ENCODE results near the gene CTBS.
"Not testable (repeated sequence)": the region's sequence is repeated elsewhere in the genome, so short reads cannot be mapped to it uniquely, and the experiment has no call there.

CTBS gene

DNA sequence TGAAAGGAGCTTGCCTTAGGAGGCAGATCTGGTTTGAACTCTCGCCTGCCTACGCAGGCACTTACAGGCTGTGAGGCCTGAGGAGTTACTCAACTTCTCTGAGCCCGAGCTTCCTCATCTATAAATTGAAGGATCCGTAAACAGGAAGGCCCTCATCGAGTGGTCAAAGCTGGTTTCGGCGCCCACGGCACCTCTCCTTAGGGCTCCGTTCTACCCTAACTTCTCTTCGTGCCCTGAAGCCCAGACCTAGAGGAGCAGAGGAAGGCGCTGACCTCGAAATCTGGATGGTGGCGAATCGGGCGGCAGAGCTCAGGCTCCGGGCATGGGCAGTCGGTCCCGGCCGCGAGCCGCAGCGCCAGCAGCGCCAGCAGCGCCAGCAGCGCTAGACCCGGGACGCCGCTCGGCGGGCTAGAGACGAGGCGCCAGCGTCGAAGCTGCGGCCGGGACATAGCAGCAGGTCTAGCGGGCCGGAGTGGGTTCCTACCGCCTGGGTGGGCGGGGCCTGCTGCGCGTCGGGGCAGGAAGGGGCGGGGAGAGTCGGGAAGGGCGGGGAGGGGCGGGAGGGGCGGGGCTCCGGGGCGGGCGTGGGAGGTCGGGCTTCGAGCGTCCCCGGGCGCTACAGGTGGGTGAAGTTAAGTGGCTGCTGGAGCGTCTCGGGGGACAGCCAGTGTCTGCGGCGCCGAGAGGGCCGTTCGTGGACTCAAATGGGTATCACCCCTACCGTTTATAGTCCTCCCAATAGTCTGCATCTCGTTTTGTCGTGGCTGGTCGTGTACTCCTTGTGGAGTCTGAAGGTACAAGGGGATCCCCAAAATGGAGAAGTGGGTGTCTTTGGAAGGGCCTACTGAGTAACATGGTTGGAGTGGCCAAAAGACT lies at the start of gene CTBS:
CTBS (minus strand) TSS at position 474 of the 876 bp plus-strand sequence; CDS start at position 449, 25 bp downstream.
- DNase-seq = peak in 49 of 51 donors; percentile 29 to 89 (median 73)

DNA sequence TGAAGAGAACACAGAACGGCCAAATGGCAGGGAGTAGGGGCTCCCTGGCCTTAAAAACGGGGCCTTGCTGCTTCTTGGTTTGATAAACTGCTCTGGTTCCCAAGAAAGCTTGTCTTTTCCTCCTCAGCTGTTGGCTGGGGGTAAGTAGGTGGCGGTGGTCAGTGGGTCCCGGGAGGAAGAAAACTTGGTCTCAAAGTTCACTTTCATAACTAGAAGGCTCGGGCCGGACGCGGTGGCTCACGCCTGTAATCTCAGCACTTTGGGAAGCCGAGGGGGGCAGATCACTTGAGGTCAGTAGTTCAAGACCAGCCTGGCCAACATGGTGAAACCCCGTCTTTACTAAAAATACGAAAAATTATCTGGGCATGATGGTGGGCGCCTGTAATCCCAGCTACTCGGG lies 47.3 kb upstream of the CTBS start:
- no peak for DNase-seq

- DNase-seq = peak in 49 of 51 donors; percentile 20 to 93 (median 66)
Observed at GRCh38 chr1:84620720-84621313, 46.6 kb upstream of the CTBS start.

DNA sequence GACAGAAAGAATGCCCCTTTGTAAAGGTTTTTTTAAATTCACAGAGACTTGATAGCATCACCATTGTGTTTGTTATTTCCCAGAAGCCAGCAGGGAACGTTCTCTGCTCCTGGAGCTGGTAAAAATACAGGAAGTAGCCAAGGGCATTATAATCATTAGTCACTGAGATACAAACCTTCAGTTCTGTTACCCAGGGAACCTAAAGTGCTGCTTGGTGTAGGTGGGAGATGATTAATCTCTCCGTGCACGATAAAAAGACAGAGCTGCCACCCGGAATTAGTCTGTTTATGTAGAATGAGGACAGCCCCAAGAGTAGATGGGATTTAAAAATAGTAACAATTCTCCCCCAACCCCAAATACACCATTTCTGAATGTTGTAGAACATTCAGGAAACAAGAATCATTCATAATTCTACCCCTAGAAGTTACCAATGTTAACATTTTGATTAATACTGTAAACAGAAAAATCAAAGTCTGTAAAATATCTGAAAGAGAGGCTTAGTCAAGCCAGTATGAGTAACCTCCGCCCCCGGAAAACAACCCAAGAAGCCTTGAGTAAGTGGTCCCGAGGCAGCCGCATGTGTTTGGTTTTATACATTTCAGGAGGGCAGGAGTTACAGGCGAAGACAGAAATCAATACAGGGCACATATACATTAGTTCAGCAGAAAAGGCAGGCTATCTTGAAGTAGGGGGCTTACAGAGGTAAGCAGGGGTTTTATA lies 45.3 kb upstream of the CTBS start:
- DNase-seq = peak in 11 of 51 donors; percentile 5 to 81 (median 16)

- DNase-seq = no peak
Observed at GRCh38 chr1:84617349-84617748, 43.1 kb upstream of the CTBS start.

GRCh38 chr1:84615790-84616189 lies 41.5 kb upstream of the CTBS start:
- DNase-seq = no peak

DNA sequence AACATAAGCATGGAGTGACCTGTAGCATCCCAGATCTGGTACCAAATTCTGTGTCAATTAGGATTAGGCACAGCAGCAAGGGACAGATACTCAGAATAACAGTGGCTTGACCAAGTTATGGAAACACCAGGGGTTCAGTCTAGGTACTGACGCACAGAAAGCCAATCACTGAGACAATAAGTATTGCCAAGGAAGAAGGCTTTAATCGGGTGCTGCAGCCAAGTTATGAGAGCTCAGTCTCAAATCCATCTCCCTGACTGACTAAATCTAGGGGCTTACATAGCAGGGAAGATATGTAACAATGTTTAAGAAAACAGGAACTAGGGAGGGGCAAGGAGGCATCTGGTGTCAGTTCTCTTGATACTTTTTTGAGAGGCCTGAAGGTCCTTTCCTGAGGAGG lies 39.6 kb upstream of the CTBS start:
- no peak for DNase-seq

DNA sequence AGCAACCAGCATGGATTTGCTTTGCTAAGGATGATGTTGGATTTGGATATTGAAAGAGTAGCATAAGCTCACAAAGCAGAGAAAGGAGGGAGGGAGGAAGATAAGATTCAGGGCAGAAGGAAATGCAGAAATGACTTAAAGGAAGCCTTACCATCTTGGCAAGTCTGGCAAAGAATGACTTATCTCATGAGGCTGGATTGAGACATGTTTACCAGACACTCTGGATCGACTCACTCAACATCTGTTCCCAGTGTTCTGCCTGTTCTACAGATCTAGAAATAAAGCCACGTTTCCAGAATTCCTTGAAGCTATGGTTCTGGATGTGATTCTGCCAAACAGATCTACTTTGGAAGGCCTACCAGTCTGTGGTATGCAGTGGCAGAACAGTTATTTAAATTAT lies 38.8 kb upstream of the CTBS start:
- DNase-seq = no peak

GRCh38 chr1:84611796-84612195 lies 37.6 kb upstream of the CTBS start:
- no peak for DNase-seq

DNA sequence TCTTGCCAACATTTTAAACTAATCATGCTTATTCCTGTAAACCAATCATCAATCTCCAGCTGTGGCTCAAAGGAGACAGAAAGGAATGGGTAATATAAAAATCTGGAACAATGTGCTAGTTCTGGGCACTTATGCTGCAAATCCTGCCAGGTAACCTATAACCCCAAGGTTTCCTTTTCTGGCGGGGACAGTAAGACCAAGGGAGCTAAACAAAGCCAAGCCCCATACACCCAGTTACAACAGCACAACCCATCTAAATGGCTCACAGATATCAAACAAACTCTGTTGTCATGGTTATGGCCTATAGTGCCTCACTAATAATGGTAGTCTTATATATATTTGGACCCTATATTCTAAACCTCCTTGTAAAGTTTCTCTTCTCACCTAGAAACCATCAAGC lies 36.9 kb upstream of the CTBS start:
- no peak for DNase-seq

DNA sequence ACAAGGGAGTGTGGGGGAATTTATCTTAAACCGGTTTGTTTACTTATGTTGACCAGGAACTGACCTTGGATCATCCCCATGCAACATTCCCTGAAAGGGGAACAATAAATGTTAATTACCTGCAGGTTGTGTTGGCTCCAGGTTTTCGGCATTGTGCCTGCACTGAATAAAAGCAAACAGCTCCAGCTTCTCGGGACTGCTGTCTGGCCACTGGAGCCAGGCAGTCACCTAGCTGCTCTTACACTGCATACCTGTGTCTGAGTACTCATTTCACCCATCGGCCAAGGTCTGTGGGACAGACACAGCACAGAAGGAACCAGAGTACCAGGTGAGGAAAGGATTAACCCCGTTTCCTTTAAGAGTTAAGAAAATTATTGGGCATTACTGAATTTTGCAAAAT lies 32.7 kb upstream of the CTBS start:
- DNase-seq = no peak

DNA sequence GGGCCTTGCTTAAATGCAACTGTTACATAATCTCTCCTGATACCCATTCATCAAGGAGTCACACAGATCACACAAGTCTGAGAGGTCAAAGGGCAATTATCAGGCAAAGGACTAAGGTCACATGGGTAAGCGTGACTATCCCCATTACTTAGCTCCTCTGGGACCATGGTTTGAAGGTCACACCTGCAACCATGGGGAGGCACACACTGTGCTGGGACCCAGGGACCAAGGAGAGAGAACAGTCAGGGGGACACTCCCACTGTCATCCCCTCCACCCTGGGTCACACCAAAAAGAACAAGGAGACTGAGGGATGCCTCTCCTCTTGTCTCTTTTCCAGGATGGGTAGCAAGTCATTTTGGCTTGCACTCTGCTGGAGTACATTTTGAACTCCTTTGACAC lies 30.9 kb upstream of the CTBS start:
- DNase-seq = no peak

DNA sequence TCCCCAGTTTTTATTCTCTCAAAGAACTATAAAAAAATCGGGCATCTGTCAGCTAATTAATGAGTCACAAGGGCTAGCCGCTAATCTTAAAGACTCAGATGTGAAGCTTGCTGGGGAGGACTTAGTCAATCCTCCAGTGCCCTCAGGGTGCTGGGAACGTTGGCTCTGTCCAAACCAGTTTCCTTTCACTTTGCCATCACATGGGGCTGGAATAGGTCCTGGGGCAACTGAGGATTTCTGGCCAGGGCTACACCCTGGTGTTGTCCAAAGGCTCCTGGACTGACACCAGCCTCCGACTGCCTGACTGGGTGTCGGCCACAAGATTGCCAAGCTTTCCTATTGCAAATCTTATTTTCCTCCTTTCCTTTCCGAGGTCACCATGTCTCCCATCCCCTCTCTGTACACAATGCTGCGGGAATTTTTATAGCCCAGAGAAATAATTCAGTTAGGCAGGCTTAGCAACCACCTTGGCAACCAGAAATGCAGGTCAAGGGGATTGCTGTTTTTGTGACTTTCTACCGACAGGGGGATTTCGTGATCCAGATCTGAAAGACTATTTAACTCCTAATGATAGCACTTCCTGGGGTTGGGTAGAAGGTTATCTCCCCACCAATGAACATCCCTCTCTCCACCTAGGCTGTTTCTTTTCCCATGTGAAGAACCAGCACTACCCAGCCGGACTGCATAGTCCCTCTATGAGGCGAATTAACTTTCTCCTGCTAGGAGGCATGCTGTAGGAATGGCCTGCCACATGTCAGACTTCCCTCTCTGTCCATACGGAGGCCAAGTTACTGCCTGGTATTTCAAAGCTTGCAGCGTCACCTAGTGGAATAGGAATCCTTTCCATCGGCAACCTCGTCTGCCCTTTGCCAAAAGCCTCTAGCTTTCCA lies 29.9 kb upstream of the CTBS start:
- peak in 5 of 51 donors; percentile 5 to 28 (median 15) for DNase-seq

DNA sequence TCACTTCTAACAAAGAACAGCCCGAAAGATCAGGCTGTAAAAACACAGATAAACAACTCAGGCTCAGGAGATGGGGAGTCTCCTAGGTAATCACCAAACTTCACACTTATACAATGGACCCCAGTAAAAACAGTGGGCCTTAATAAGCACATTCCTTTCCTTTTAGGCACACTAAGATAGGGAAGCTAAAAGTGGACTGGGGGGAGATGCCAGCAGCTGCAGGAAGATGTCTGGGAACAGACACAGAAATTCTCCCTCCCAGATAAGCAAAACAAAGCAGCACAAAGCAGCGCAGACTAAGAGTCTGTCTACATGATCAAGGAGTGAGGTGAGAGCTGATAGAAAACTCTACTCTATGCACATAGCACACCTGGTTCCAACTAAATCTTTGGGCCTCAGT lies 29.0 kb upstream of the CTBS start:
- no peak for DNase-seq

DNA sequence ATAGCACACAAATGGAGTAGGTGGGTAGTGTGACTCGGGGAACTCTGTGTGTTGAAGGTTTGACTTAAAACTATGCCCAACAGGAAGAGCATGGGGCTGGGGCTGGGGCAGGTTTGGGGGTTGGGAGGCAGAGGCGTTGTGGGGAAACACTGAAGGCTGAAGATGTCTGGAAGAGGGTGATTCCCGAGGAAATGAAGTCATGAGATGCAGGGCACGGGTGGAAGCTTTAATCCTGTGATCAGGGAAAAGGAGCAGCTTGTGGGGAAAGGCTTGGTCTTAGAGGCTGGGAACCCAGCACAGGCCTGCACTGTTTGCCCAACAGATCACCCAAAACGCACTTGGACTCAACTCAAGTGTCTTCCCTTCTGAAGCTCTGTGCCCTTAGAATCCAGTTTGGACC lies 26.6 kb upstream of the CTBS start:
- no peak for DNase-seq

- DNase-seq = peak in 1 of 51 donors; percentile 31
Observed at GRCh38 chr1:84598846-84599741, 24.9 kb upstream of the CTBS start.

DNA sequence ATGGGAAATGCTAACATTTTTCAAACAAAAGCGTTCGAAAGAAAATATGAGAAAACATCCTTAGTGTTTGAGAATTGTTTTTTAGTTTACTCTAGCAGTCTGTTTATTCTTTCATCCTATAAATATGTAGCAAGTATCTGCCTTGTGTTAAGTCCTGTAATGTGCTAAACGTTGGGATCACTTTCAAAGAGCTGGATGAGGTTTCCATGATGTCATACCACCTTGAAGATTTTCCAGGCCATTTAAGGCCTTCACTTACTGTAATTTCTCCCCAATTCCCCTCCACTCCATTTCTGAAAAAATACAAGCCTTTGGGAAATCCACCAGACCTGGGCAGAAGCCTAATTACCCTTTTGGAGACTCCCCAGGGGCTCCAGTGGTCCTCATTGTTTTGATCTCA lies 24.2 kb upstream of the CTBS start:
- no peak for DNase-seq

DNA sequence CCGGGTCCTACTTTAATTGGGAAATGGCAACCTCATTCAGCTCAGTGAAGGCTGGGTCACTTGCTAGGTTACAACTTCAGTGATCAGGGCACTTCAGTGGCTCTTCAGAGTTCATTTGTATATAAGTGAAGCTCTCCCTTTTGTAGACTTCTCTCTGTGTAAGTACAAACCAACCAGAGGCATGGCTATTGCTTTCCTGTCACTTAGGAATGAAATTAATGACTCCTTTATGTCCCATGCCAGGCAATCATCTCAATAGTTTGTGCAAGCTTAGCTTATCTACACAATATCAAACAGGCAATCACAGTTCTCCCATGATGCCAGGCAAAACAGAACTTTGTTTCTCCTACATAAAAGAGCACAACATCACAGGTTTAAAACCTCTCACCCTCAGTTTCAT lies 22.8 kb upstream of the CTBS start:
- no peak for DNase-seq

- DNase-seq = not testable (repeated sequence)
Observed at GRCh38 chr1:84594959-84595358, 20.7 kb upstream of the CTBS start.

GRCh38 chr1:84587099-84587498 lies 12.9 kb upstream of the CTBS start:
- no peak for DNase-seq

All from hypothalamus (tissue), 51 donors.